ENCODE measurements around the gene GLDC.

Gene GLDC

DNA sequence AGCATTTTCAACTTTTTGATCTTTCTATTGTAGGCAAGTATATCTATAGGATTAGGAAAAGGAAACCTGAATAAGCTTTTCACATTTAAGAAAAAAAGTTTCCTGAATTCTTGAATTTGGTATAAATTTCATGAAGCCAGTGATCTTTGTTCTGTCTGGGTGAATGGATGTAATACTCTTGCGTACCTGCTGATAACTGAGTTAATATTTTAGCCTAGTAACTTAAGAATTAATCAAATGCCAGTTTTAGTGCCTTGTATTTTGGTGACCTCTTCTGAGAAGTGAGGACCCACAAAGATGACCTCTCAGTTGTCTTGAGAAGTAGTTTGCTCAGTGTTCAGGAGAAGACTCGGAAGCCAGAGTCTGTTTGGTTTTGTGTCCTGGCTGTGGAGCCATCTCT is 154.7 kb downstream of the GLDC start:
- no peak for DNase-seq

DNA sequence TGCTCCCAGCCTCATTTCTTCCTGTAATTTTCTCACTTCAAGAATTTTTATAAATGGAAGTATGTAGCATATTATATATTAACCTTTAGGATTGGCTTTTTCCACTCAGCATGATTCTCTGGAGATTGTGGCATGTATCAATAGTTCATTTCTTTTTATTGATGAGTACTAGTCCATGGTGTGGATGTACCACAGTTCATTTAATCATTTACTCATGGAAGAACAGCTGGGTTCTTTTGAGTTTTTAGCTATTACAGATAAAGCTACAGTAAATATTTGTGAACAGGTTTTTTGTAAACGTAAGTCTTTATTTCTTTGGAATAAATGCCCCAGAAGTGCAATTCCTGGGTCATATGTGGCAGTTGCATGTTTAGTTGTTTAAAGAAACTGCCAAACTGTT is 156.4 kb downstream of the GLDC start:
- DNase-seq = no peak

DNA sequence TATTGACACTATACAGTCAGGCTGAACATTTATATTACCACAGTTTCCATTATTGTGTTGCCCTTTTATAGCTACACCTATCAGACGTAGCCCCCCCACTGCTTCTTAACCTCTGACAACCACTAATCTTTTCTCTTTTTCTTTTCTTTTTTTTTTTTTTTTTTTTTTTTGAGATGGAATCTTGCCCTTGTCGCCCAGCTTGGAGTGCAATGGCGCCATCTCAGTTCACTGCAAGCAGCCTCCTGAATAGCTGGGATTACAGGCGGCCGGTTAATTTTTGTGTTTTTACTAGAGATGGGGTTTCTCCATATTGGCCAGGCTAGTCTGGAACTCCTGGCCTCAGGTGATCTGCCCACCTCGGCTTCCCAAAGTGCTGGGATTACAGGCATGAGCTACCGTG is 157.1 kb downstream of the GLDC start:
- no peak for DNase-seq

DNA sequence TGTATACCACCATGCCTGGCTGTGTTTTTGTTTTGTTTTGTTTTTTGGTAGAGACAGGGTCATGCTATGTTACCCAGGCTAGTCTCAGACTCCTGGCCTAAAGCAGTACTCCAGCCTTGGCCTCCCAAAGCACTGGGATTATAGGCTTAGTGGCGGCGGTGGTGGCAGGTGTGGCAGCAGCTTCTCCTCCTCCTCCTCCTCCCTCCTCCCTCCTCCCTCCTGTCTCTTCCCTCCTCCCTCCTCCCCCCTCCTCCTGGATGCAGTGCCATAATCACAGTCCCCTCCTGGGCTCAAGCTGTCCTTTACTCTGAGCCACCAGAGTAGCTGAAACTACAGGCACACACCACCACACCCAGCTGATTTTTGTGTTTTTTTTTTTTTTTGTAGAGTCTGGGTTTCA is 161.3 kb downstream of the GLDC start:
- no peak for DNase-seq
